Measurements from ENCODE around the gene OCEL1.

Gene OCEL1

DNA sequence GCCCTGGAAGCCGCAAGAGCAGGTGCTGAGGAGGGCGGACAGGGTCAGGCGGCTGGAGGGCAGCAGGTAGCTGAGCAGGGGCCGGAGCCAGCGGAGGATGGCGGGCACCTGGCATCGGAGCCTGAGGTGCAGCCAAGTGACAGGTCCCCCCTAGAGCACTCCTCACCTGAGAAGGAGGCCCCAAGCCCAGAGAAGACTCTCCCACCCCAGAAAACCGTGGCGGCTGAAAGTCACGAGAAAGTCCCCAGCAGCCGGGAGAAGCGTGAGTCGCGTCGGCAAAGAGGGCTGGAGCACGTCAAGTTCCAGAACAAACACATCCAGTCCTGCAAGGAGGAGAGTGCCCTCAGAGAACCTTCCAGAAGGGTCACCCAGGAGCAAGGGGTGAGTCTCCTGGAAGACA, 31.4 kb upstream of the OCEL1 start:
- Histone ChIP-seq H3K36me3 (ENCODE audit: low read depth) (peaks cover 37% of the 10 kb centered on the region), H3K27ac (ENCODE audit: poor library complexity, severe bottlenecking) (no peak overlapping the region), H3K27me3 (ENCODE audit: insufficient read depth, poor library complexity, severe bottlenecking) (no peaks in the 10 kb centered on the region), H3K4me3 (ENCODE audit: severe bottlenecking) (no peak overlapping the region), H3K4me1 (ENCODE audit: insufficient read depth, poor library complexity, severe bottlenecking) (no peaks in the 10 kb centered on the region), H3K9me3 (ENCODE audit: severe bottlenecking) (no peaks in the 10 kb centered on the region)
- ATAC-seq (ENCODE audit: low read depth) (no peak), DNase-seq (ENCODE audit: low spot score) (no peak)
- TF ChIP-seq, protein P1, sequence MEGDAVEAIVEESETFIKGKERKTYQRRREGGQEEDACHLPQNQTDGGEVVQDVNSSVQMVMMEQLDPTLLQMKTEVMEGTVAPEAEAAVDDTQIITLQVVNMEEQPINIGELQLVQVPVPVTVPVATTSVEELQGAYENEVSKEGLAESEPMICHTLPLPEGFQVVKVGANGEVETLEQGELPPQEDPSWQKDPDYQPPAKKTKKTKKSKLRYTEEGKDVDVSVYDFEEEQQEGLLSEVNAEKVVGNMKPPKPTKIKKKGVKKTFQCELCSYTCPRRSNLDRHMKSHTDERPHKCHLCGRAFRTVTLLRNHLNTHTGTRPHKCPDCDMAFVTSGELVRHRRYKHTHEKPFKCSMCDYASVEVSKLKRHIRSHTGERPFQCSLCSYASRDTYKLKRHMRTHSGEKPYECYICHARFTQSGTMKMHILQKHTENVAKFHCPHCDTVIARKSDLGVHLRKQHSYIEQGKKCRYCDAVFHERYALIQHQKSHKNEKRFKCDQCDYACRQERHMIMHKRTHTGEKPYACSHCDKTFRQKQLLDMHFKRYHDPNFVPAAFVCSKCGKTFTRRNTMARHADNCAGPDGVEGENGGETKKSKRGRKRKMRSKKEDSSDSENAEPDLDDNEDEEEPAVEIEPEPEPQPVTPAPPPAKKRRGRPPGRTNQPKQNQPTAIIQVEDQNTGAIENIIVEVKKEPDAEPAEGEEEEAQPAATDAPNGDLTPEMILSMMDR (IDR thresholded peaks at IDR 0.05; ENCODE audit: poor library complexity, severe bottlenecking), result no peak

DNA sequence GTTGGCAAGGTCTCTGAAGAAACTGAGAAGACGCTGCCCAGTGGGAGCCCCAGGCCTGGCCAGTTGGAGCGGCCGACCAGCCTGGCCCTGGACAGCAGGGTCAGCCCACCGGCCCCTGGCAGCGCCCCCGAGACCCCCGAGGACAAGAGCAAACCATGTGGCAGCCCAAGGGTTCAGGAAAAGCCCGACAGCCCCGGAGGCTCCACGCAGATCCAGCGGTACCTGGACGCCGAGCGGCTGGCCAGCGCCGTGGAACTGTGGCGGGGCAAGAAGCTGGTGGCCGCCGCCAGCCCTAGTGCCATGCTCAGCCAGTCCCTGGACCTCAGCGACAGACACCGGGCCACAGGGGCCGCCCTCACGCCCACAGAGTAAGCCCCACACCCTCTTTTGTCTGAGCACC, 30.9 kb upstream of the OCEL1 start:
- TF ChIP-seq, protein P1 (IDR thresholded peaks at IDR 0.05; ENCODE audit: poor library complexity, severe bottlenecking), result no peak
- no peaks in the 10 kb centered on the region for H3K4me1 ChIP-seq (ENCODE audit: insufficient read depth, poor library complexity, severe bottlenecking)
- DNase-seq (ENCODE audit: low spot score), result no peak
- no peak for ATAC-seq (ENCODE audit: low read depth)
- no peaks in the 10 kb centered on the region for H3K9me3 ChIP-seq (ENCODE audit: severe bottlenecking)
- peaks cover 40% of the 10 kb centered on the region for H3K36me3 ChIP-seq (ENCODE audit: low read depth)
- no peak overlapping the region for H3K27ac ChIP-seq (ENCODE audit: poor library complexity, severe bottlenecking)
- no peaks in the 10 kb centered on the region for H3K27me3 ChIP-seq (ENCODE audit: insufficient read depth, poor library complexity, severe bottlenecking)
- H3K4me3 ChIP-seq (ENCODE audit: severe bottlenecking), result no peak overlapping the region

DNA sequence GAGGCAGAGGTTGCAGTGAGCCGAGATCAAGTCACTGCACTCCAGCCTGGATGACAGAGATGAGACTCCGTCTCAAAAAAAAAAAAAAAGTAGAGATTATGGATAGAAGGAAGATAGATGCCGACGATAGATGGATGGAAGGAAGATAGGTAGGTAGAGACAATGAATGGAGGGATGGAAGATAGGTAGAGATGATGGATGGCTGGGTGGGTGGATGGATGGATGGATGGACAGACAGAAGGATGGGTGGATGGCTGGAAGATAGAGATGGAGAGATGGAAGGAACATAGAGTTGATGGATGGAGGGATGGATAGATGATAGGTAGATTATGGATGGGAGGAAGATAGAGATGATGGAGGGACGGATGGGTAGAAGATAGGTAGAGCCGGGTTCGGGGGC, 29.4 kb upstream of the OCEL1 start:
- Histone ChIP-seq H3K27ac (ENCODE audit: poor library complexity, severe bottlenecking) (no peak overlapping the region), H3K4me3 (ENCODE audit: severe bottlenecking) (no peak overlapping the region), H3K9me3 (ENCODE audit: severe bottlenecking) (no peaks in the 10 kb centered on the region), H3K4me1 (ENCODE audit: insufficient read depth, poor library complexity, severe bottlenecking) (no peaks in the 10 kb centered on the region), H3K27me3 (ENCODE audit: insufficient read depth, poor library complexity, severe bottlenecking) (no peaks in the 10 kb centered on the region), H3K36me3 (ENCODE audit: low read depth) (peaks cover 50% of the 10 kb centered on the region)
- ATAC-seq (ENCODE audit: low read depth), result no peak
- TF ChIP-seq, protein P1 (IDR thresholded peaks at IDR 0.05; ENCODE audit: poor library complexity, severe bottlenecking), result no peak
- DNase-seq (ENCODE audit: low spot score), result no peak

DNA sequence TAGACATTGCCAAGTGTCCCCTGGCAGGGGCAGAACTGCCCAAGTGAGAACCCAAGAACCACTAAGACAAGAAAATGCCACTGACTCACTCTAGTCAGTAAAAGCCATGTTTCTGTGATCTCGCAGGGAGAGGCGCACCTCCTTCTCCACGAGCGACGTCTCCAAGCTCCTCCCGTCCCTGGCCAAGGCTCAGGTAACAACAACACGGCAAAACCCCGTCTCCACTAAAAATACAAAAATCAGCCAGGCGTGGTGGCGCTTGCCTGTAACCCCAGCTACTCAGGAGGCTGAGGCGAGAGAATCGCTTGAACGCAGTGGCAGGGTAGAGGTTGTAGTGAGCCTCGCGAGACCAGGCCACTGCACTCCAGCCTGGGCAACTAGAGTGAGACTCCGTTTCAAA, 28.4 kb upstream of the OCEL1 start:
- no peaks in the 10 kb centered on the region for H3K4me1 ChIP-seq (ENCODE audit: insufficient read depth, poor library complexity, severe bottlenecking)
- H3K4me3 ChIP-seq (ENCODE audit: severe bottlenecking), result no peak overlapping the region
- no peak for DNase-seq (ENCODE audit: low spot score)
- ATAC-seq (ENCODE audit: low read depth), result no peak
- H3K27me3 ChIP-seq (ENCODE audit: insufficient read depth, poor library complexity, severe bottlenecking), result no peaks in the 10 kb centered on the region
- no peaks in the 10 kb centered on the region for H3K9me3 ChIP-seq (ENCODE audit: severe bottlenecking)
- TF ChIP-seq, protein P1 (IDR thresholded peaks at IDR 0.05; ENCODE audit: poor library complexity, severe bottlenecking), result no peak
- peaks cover 51% of the 10 kb centered on the region for H3K36me3 ChIP-seq (ENCODE audit: low read depth)
- H3K27ac ChIP-seq (ENCODE audit: poor library complexity, severe bottlenecking), result no peak overlapping the region

DNA sequence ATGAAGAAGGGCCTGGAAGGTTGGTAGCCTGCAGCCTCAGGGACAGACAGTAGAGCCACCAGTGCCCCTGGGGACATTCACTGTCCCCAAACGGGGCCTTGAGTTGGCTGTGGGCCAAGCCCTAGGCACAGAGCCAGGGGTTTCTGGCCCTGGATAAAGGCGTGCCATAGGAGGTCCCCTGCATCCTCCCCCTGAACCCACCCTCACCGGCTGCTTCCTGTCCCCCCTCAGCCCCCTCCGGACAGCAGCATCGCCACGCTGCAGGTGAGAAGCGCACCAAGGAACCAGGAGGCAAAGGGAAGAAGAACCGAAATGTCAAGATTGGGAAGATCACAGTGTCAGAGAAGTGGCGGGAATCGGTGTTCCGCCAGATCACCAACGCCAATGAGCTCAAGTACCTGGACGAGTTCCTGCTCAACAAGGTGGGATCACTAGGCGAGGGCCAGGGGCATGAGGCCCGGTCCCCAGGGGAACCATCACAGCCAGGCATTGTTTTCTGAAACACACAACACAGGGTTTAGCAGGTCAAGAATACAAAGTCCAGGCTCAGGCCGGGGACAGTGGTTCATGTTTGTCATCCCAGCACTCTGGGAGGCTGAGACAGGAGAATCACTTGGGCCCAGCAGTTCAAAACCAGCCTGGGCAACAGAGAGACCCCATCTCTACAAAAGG, 25.5 kb upstream of the OCEL1 start:
- ATAC-seq (ENCODE audit: low read depth), result no peak
- no peak for DNase-seq (ENCODE audit: low spot score)
- Histone ChIP-seq H3K36me3 (ENCODE audit: low read depth) (peaks cover 43% of the 10 kb centered on the region), H3K9me3 (ENCODE audit: severe bottlenecking) (no peaks in the 10 kb centered on the region), H3K27ac (ENCODE audit: poor library complexity, severe bottlenecking) (no peak overlapping the region), H3K4me1 (ENCODE audit: insufficient read depth, poor library complexity, severe bottlenecking) (no peaks in the 10 kb centered on the region), H3K27me3 (ENCODE audit: insufficient read depth, poor library complexity, severe bottlenecking) (no peaks in the 10 kb centered on the region), H3K4me3 (ENCODE audit: severe bottlenecking) (no peak overlapping the region)
- TF ChIP-seq, protein P1 (IDR thresholded peaks at IDR 0.05; ENCODE audit: poor library complexity, severe bottlenecking), result no peak
